NCI-H146 treated with DMSO at 0.1 percent for 48 hours (cell line): Measurements from ENCODE around the gene IFNG.

ENCODE experiments used
- DNase-seq: peaks from one replicate; lab custom pipeline; 2025; ENCODE audit not compliant: unreplicated experiment; lab: John Stamatoyannopoulos, UW

Gene IFNG

DNA sequence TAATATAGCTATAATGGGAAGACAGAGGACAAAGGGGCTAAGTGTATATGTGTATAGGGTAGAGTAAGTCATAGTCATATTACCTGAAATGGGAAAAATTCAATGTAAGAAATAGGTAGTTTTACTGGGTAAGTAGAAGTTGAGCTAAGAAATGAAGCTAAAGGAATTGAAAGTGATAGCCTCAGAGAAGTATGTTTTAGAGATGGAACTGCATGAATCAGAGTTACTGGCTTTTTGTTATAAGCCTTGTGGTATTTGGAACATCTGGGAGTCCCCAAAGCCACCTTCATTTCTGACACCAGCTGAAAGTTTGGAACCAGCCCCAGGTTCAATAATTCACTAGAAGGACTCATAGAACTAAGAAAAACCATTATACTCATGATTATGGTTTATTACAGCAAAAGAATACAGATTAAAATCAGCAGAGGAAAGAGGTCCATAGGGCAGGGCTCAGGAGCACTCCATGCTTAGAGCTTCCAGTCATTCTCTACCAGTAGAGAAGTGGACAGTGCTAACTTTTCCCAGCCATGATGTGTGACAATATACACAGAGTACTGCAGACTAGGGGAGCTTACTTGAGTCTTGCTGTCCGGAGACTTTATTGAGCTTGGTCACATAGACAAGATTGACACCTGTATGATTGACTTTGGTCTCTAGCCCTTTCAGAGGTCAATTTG lies 9.8 kb upstream of the IFNG start:
- DNase-seq, result no peak

DNA sequence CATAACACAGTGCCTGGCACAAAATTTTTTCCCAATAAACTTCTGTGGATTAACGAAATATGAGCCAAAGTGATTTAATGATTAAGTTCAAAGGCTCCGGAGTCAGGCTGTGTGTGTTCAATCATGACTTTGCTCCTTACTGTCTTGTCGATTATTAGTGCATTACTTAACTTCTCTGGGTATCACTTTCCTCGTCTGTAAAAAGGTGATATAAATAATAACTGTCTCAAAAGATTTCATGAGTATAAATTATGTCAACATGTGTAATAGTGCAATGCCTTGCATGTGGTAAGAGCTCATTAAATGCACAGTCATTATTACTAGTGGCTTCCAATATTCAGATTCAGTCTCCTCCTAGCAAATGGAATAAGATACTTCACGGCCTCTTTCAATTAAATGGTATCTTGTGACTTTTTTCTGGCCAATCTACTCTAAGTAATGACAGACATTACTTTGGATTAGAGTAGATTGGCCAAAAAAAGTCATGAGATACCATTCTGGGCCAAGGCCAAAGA lies 6.8 kb upstream of the IFNG start:
- no peak for DNase-seq

DNA sequence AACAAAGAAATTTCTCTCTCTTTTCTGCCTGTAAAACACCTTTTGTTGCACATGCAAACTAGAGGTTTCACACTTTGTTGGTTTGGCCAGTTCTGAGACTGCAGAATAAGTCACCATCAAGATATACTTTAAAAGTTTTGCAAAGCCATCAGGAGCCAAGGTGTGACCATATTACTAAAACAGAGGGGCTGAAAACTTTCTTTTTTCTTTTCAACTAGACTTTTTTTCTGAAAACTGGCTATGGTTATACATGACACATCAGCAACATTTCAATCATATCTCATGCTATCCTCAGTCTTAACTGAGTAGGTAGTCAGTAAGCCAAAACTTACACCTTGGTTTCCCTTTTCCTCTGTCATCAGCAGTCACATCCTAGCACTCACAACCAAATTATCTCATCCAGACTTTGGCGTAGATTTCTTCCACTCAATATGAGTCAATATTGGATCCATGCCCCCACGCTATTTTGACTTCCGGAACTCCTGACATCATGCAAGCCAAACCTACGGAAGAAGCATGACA lies 4.1 kb upstream of the IFNG start:
- DNase-seq, result no peak

DNA sequence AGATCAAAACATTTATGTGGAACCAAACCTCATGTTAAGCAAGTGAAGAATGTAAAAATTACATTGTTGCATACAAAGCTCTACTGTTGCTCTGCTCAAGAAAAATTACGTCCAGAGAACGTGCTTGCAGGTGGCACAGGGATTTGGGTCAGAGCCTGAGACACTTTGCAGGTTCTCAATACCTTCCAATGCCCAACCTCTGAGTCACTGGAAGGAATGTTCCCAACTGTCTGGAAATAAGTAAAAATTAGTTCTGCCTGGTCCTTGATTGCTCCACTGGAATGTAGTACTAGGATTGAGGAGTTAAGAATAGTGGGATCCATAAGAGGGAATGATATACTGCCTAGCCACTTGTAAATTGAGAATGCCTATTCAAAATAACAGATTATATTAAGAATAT lies 2.8 kb upstream of the IFNG start:
- DNase-seq, result no peak

DNA sequence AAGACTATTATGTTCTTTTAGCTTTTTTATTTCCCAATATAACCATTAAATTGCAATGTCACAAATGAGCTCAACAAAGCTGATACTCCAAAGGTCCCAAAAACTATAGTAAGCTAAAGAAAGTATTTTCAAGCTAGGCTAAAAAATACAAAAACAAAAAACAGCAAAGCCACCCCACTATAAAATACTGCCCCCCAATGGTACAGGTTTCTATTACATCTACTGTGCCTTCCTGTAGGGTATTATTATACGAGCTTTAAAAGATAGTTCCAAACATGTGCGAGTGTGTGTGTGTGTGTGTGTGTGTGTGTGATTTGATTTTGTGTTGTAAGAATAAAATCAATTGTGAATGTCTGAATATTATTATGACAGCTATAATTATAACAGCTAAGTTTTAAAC lies 1.1 kb downstream of the IFNG start:
- no peak for DNase-seq

DNA sequence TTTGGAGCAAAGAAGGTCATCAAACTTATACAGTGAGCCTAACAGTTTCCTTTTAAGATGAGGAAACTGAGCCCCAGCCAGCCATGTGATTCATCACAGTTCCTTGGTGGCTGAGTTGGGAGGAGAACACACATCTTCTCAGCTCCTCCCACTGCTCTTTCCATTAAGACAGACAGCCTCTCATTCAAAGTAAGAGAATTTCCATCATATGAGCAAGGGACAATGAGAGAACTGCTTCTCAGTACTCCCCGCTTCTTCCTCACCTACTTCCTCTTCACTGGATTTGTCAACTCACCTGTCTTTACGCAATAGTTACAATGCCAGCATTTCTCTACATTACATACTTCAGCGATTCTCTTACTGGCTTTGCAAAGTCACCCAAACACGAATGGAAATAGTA lies 2.2 kb downstream of the IFNG start:
- DNase-seq, result no peak

DNA sequence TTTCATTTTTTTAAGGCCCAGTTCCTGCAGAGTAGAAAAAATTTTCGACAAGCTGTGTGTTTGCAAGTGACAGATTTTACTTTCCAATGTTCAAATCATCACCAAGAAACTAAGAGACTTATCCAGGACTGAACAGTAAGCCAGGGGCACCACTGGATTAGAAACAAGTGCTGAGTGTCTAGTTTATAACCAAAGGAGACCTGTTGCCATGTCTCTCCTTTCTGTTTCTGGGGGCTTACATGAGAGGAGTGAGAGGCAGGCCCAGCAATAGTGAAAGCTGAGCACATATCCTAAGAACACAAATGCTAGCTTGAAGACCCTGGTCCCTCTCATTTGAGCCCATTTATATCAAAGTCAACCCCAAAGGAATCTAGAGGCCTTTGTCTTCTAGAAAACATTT lies 2.9 kb downstream of the IFNG start:
- no peak for DNase-seq

DNA sequence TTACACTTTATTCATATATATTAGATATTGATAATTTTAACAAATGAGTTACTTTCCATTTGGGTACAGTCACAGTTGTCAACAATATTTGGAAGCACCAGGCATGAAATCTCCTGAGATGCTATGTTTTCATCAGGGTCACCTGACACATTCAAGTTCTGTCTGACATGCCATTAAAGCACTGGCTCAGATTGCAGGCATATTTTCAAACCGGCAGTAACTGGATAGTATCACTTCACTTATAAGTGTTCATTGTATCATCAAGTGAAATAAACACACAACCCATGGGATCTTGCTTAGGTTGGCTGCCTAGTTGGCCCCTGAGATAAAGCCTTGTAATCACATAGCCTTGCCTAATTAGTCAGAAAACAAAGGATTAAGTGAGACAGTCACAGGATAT lies 4.8 kb downstream of the IFNG start:
- no peak for DNase-seq

DNA sequence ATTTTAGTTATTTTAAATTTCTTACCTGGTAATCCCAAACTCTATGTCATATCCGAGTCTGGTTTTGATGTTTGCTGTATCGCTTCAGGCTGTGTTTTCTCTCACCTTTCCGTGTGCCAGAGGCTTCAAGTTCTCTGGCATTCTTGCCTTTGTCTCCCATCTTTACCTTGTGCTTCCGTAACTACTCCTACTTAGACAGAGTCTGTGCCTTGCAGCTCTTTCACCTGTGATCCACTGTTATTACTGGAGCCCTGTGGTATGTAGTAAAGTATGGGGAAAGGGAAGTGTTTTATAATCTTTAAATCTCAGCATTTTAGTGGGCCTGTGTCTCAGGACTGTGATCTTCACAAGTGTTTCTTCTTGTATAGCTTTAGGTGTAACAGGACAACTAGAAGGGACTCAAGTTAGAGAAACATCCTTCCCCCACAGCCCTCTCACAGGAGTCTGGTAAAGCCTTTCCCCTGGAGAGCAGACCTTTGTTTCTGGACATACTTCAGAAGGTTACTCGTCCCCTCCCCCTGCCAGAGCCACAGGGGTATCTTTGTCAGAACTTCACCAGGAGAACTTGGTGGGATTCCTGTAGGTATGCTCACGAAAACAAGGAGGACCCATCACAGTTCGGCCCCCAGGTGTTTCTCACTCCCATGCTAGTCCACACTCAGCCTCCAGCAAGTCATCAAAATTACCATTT lies 11.1 kb downstream of the IFNG start:
- DNase-seq, result no peak

DNA sequence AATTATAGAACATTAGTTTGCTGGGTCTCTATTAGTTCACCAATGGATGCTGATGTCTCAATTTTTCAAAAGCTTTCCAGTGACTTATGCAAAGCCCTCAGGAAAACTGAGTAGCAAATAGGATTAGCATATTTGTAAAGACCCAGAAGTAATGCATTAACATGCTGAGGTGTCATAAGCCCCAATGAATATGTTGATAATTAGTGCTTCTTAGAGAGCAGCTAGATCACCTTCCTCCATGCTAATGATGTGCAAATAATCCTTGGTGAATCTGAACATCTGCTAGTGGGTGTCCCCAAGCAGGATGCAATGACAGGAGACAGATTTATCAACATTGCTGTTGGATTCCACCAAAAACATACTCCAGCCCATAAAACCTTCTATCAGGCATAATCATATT lies 19.0 kb downstream of the IFNG start:
- no peak for DNase-seq

DNA sequence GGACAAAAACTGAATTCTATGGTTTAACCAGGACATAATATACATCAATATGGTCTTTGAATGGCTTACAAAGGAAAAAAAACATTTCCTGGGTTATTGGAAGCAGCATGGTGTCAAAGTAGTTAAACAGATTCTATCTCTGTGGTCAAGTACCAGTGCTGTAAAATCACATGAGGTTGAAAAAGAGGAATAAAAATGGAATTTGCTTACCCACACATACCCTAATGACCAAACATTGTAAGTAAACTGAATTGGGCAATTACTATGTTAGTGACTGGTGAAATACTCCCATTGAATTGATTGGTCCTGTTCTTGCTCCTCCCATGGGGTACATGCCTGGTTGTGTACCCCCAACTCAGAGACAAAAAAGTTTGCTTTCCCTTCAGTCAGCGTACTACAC lies 19.6 kb downstream of the IFNG start:
- no peak for DNase-seq

DNA sequence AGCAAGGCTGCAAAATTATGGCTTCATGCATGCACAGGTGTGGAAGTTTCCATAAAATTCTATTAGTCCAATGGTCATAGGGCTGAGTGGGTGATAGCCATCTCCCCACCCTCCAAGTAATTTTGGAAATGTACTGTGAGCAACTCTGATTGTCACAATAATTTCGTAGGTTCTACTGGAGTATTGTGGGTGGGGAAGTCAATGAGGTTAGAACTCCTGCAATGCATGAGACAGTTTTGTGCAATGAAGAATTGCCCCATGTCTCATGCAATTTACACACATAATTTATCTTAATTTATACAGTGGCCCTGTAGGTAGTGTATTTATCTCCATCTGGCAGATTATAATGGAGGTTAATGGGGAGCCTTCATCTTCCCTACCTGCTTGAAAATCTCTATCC lies 20.5 kb downstream of the IFNG start:
- DNase-seq, result no peak

DNA sequence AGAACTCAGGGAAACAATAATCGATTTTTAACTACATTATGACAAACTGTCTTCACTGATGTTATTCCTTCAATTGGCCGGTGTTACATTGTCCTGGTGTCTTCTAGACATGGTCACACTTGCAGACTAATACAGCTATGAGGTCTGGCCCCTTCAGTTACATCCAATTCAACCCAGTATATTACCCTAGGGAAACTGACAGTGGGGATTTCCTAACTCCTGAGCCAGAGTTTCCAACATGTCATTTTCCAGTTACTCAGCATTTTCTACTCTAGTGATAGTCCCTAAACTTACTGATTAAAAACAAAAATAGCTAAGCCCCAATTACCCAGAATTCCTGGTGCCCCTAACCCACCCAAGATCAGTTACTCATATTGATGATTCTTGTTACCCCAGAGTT lies 21.1 kb downstream of the IFNG start:
- no peak for DNase-seq

DNA sequence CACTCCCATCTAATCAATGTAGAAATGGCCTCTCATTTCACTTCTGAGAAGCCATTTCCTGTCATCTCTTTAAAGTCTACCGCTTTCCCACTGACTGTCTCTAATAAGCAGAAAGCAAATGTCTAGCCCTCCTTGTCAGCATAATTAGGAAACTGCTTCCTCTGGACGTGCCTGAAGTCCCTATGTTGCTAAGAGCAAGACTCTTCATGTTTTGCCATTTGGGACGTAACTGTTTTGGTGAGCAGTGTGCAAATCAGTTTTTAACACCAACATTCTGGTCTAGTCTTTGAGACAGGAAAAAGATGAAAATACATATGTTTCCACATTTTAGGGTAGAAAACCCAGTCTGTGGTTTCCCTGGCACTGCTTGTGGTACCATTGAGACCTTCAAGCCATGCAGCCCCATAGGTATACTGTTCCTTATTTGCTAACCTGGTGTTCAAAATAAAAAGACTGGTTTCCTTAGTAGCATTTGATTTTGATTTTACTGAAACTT lies 22.2 kb downstream of the IFNG start:
- DNase-seq, result no peak

DNA sequence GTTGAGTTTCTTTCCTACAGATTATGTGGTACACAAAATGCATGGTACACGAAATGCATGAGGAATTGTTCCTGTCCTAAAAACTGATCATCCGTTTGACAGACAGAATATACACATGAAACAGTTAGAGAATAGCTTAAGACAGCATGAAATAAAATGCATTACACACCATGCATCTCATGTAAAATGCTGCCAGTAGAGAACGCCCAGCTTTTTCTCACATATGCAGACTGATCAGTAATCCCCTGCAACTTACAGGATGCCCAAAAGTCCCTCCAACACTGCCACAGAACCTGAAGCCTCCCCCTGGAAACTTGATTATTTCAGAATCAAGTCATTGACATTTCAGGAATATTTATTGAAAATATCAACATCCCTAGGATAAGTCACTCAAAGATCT lies 24.0 kb downstream of the IFNG start:
- no peak for DNase-seq

DNA sequence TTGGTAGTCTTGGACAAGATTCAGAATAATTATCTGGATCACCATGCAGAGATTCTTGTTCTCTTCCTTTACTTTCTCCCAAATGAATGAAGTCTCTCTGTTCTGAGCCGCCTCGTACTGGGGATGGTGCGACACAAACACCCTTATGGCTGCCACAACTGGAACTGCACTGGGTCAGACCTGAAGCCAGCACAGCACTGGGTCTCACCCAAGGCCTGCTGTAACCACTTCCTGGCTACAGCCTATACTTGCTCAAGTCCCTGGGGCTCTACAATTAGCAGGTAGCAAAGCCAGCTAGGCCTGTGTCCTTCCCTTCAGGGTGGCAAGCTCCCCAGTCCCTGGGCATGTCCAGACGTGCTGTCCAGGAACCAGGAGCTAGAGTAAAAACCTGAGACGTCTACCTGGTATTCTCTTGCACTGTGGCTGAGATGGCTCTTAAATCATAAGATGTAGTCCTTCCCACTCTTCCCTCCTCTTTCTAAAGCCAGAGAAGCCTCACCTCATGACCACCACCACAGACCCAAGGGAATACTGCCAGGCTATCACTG lies 27.6 kb downstream of the IFNG start:
- no peak for DNase-seq

DNA sequence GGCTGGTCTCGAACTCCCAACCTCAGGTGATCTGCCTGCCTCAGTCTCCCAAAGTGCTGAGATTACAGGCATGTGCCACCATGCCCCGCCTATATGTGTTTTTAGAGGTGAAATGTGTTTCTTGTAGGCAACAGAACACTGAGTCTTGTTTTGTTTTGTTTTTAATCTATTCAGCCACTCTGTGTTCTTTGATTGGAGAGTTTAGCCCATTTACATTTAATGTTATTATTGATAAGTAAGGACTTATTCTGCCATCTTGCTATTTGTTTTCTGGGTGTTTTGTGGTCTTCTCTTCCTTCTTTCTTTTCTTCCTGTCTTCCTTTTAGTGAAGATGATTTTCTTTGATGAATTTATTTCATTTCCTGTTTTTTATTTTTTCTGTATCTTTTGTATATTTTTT lies 29.6 kb downstream of the IFNG start:
- no peak for DNase-seq

DNA sequence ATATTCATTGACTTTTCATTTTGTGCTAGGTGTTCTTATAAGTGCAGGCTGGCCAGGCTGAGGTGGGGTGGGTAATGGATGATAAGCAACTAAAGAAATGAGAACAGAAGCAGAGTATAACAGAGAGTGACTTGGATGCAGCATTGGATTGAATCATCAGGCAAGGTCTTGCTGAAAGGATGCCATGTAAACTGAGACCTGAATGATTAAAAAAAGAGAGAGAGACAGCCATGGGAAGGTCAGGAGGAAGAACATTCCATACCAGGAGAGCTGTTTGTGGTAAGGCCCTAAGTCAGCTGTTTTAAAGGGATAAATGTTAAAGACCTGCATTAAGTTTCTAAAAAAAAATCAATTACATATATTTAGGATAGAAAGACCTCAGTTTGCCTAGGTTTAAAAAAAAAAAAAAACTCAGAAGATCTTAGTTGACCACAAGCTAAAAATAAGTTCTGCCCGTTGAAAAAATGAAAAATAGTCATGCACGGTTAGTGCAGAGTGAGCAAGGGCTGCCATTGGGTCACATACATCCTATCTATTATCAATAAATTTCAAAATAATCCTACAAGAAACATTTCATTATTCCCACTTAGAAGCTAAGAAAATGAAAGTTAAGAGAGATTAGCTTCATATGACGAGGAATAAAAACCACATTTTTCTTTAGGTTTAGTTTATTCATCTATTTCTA lies 37.2 kb downstream of the IFNG start:
- DNase-seq, result no peak

DNA sequence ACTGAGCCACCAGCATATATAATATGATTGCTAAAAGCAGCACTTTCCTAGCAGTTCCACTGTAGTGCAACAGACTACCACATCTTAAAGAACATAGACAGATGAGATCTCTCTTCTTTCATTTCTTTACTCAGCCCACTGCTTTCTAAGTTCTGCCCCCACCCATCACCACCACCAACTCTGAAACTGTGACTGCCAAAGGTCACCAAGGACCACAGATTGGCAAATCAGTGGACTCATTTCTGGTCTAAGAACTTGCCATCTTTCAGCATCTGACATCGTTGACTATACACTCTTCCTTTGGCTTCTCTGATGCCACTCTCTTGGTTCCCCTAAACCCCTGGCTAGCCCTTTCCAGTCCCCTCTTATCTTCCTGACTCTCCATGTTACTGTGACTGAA lies 38.4 kb downstream of the IFNG start:
- no peak for DNase-seq

DNA sequence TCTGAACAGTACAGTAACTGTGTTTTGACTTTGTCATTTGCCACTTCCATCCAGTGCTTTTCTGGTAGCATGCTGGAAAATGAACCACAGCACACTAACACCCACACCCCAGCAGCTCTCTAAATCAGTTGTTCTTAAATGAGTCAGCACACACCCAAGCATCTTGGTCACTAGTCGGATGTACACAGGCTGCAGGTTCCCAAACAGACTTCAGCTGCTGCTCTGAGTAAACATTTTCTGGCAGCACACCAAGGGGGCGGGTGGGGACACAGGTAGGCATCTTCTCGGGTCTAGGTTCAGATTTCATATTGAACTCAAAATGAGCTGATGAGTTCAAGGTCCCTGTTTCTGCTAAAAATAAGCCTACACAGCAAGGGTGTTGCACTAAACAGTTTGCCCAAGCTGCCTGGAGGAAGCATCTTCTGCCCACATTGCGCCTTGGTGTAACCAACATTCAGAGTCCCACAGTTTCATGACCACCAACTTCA lies 39.8 kb downstream of the IFNG start:
- no peak for DNase-seq

DNA sequence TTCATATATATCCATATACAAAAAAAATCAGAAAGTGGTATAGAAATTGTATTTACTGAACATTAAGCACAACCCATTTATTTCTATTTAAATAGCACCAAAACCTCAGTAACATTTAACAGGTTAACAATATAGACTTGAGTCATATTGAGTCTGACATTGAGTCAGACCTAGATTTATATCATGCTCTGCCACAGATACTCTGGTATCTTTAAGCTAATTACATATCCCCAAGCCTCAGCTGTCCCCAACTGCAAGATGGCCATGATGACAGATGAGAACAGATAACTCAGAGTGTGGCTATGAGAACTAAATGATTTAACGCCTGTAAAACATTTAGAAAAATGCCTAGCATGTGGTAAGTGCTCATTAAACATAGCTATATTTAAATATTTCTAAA lies 40.3 kb downstream of the IFNG start:
- no peak for DNase-seq
